Measurements from ENCODE around the gene CHKA. TPM values are rescaled to one million over a fixed set of nuclear protein-coding genes. Genes with fewer than 3 reads are reported as not detected.
A peak's percentile ranks its signal among the peaks of the same experiment; 100 is the strongest.

The CHKA gene
- total and polyA plus RNA-seq, 2 experiments from 2014 or later, result 37.1 to 94.4 TPM

GRCh38 chr11:68039526-68040086 lies 81.6 kb downstream of the CHKA start:
- DNase-seq (ENCODE audit: low spot score) (peak; percentile 44), ATAC-seq (peak; percentile 9)
- no peaks in the 10 kb centered on the region for H3K79me2 ChIP-seq (replicated peaks; ENCODE audit: insufficient read depth)
- no peaks in the 10 kb centered on the region for H4K20me1 ChIP-seq (replicated peaks; ENCODE audit: insufficient read depth)
- no peaks in the 10 kb centered on the region for H3K9me3 Mint-ChIP-seq
- peak overlapping the region; percentile 55 for H3K4me3 Mint-ChIP-seq
- H3K4me1 ChIP-seq (ENCODE audit: insufficient read depth), result peaks cover 18% of the 10 kb centered on the region
- H3K27ac Mint-ChIP-seq, result peak overlapping the region; percentile 52; the same call in 1 of the 2 replicates
- TF ChIP-seq POLR2AphosphoS5 (IDR thresholded peaks at IDR 0.05; ENCODE audit: low read depth) (no peak), JUNB (IDR thresholded peaks at IDR 0.05; ENCODE audit: unreplicated experiment) (no peak), ZNF462 (CRISPR knock-in tag; IDR thresholded peaks at IDR 0.05) (no peak), EZH2 (IDR thresholded peaks at IDR 0.05; ENCODE audit: low read depth, unreplicated experiment) (no peak), NANOG (IDR thresholded peaks at IDR 0.05; ENCODE audit: borderline replicate concordance) (no peak), ETS1 (IDR thresholded peaks at IDR 0.05) (no peak), ZNF114 (CRISPR knock-in tag; IDR thresholded peaks at IDR 0.05) (no peak), ZNF331 (CRISPR knock-in tag; IDR thresholded peaks at IDR 0.05; ENCODE audit: low read depth) (no peak), STAT1 (IDR thresholded peaks at IDR 0.05; ENCODE audit: unreplicated experiment) (no peak), EZH2phosphoT487 (IDR thresholded peaks at IDR 0.05; ENCODE audit: unreplicated experiment) (no peak), CREB1 (CRISPR knock-in tag; IDR thresholded peaks at IDR 0.05; ENCODE audit: low read depth) (no peak), CTCF (conservative IDR thresholded peaks at IDR 0.05; ENCODE audit: low read depth in 2 of 2) (no peak), REST (IDR thresholded peaks at IDR 0.05; ENCODE audit: unreplicated experiment) (no peak)
- H3K27ac ChIP-seq (ENCODE audit: low read depth), result 0 out of 2 replicates have a peak overlapping the region, but pooled peaks have one; percentile 50
- peaks cover 14% of the 10 kb centered on the region for H3K27me3 Mint-ChIP-seq (ENCODE audit: insufficient read depth, low read depth, poor library complexity)
- H3K4me3 ChIP-seq, result peak overlapping the region; percentile 66
- H3K36me3 Mint-ChIP-seq (ENCODE audit: low read depth), result peaks cover 3% of the 10 kb centered on the region; the same call in 1 of the 3 replicates
- H3K4me2 ChIP-seq, result peak overlapping the region; percentile 90; the same call in 1 of the 2 replicates
- no peaks in the 10 kb centered on the region for H3K36me3 ChIP-seq (ENCODE audit: insufficient read depth)
- H3K27me3 ChIP-seq (ENCODE audit: insufficient read depth), result no peaks in the 10 kb centered on the region
- H3F3A ChIP-seq (replicated peaks; ENCODE audit: low read depth), result peaks cover 10% of the 10 kb centered on the region; the same call in 1 of the 2 replicates
- H3K4me1 Mint-ChIP-seq, result peaks cover 7% of the 10 kb centered on the region
- H2AFZ ChIP-seq, result no peak overlapping the region
- H3K9me2 ChIP-seq (ENCODE audit: insufficient read depth), result no peaks in the 10 kb centered on the region
